SK-N-SH (cell line): ENCODE results near the gene MMADHC. TPM values are rescaled to one million over a fixed set of nuclear protein-coding genes. Genes with fewer than 3 reads are reported as not detected.

Experiments
- CTCF ChIA-PET: fragments of 300-600, 350-600 bp; formaldehyde crosslinking; extraction: SDS; loops from one replicate; lab custom pipeline; 2021; lab: Yijun Ruan, JAX
- POLR2A ChIA-PET: fragments of 350-600 bp; sonication (Branson Sonifier 250); formaldehyde crosslinking; extraction: SDS; loops from one replicate; lab custom pipeline; 2020; ENCODE audit warnings: antibody characterized with exemption, inconsistent platforms; lab: Yijun Ruan, JAX
- DNase-seq: peaks from one replicate; pipeline ENCODE4 v3.0.0; 2012
- H2AFZ ChIP-seq: fragments of 200-600 bp; sonication (generic); 2 replicates; pipeline ENCODE4 v1.8.1; 2016; ENCODE audit warnings: antibody characterized with exemption, mild to moderate bottlenecking, low read depth
- H3F3A ChIP-seq: fragments of 200-600 bp; sonication (generic); replicated peaks from 2 replicates; pipeline ENCODE3; 2016; ENCODE audit warnings: antibody characterized with exemption, mild to moderate bottlenecking; ENCODE audit not compliant: insufficient read depth
- H3K27ac ChIP-seq, 2 experiments: fragments of 200-500 bp in 1 of 2; fragments of 200-600 bp in 1 of 2; sonication (Bioruptor generic) in 1 of 2; sonication (generic), shearing (Covaris generic) in 1 of 2; 2 replicates each; pipeline versions ENCODE4 v1.5.1 to v1.6.1; 2014 to 2016; ENCODE audit warnings: low read depth in 2 of 2, inconsistent platforms in 1 of 2, low read length in 1 of 2, mild to moderate bottlenecking in 1 of 2, mixed read lengths in 1 of 2
- H3K27me3 ChIP-seq: fragments of 200-600 bp; sonication (generic), shearing (Covaris generic); 2 replicates; pipeline ENCODE4 v1.6.1; 2016; ENCODE audit warnings: mixed run types; ENCODE audit not compliant: insufficient read depth
- H3K36me3 ChIP-seq, 2 experiments: fragments of 200-500 bp in 1 of 2; fragments of 200-600 bp in 1 of 2; sonication (Bioruptor generic) in 1 of 2; sonication (generic) in 1 of 2; replicated peaks in 1 of 2; 2 replicates each; pipeline versions ENCODE3 to v1.5.1; 2014 to 2016; ENCODE audit warnings: low read length in 1 of 2, mild to moderate bottlenecking in 1 of 2; ENCODE audit not compliant: insufficient read depth in 2 of 2, control insufficient read depth in 1 of 2
- H3K4me1 ChIP-seq, 2 experiments: fragments of 200-500 bp in 1 of 2; fragments of 200-600 bp in 1 of 2; sonication (Bioruptor generic) in 1 of 2; sonication (generic), shearing (Covaris generic) in 1 of 2; 2 replicates each; pipeline versions ENCODE4 v1.5.1 to v1.6.1; 2014 to 2016; ENCODE audit warnings: low read depth in 1 of 2, low read length in 1 of 2, mixed run types in 1 of 2; ENCODE audit not compliant: insufficient read depth in 2 of 2, control insufficient read depth in 1 of 2
- H3K4me2 ChIP-seq: fragments of 200-600 bp; sonication (generic), shearing (Covaris generic); 2 replicates; pipeline ENCODE4 v1.6.1; 2017; ENCODE audit warnings: mixed run types
- H3K4me3 ChIP-seq, 2 experiments: fragments of 200-500 bp in 1 of 2; fragments of 200-600 bp in 1 of 2; sonication (Bioruptor generic) in 1 of 2; sonication (generic), shearing (Covaris generic) in 1 of 2; 2 replicates each; pipeline versions ENCODE4 v1.5.1 to v1.8.1; 2014 to 2016; ENCODE audit warnings: low read depth in 2 of 2, inconsistent platforms in 1 of 2, low read length in 1 of 2, mild to moderate bottlenecking in 1 of 2, mixed read lengths in 1 of 2, moderate library complexity in 1 of 2
- H3K79me2 ChIP-seq: fragments of 200-600 bp; sonication (generic); 2 replicates; pipeline ENCODE4 v1.8.1; 2017; ENCODE audit warnings: mild to moderate bottlenecking; ENCODE audit not compliant: insufficient read depth
- H3K9ac ChIP-seq: fragments of 200-600 bp; sonication (generic); 2 replicates; pipeline ENCODE4 v1.6.1; 2017; ENCODE audit warnings: mixed run types
- H3K9me2 ChIP-seq: fragments of 200-600 bp; sonication (generic); 2 replicates; pipeline ENCODE4 v1.6.1; 2017; ENCODE audit warnings: mixed run types
- H3K9me3 ChIP-seq: fragments of 200-600 bp; sonication (generic); 2 replicates; pipeline ENCODE4 v1.6.1; 2017; ENCODE audit warnings: mixed run types, mild to moderate bottlenecking, moderate library complexity
- H4K20me1 ChIP-seq: fragments of 200-600 bp; sonication (generic); 2 replicates; pipeline ENCODE4 v1.6.1; 2017; ENCODE audit warnings: mild to moderate bottlenecking, mixed run types; ENCODE audit not compliant: insufficient read depth
- EP300 ChIP-seq, 2 experiments: IDR thresholded peaks; 2 replicates each; pipeline versions ENCODE4 v1.4.0 to v1.6.1; 2012; ENCODE audit warnings: borderline replicate concordance in 1 of 2, low read depth in 1 of 2, low read length in 1 of 2
- EZH2phosphoT487 ChIP-seq: fragments of 200-600 bp; sonication (generic); IDR thresholded peaks from 2 replicates; pipeline ENCODE4 v1.6.1; 2017; ENCODE audit warnings: low read depth, mixed run types, mild to moderate bottlenecking, antibody characterized with exemption, moderate library complexity, borderline replicate concordance
- FOXM1 ChIP-seq: IDR thresholded peaks from 2 replicates; pipeline ENCODE4 v1.4.0; 2012; ENCODE audit warnings: low read depth, mild to moderate bottlenecking
- JUND ChIP-seq: IDR thresholded peaks from 2 replicates; pipeline ENCODE4 v1.4.0; 2012
- MEF2A ChIP-seq: IDR thresholded peaks from 2 replicates; pipeline ENCODE4 v1.4.0; 2012; ENCODE audit warnings: low read depth, borderline replicate concordance
- NRF1 ChIP-seq: IDR thresholded peaks from 2 replicates; pipeline ENCODE4 v1.6.1; 2012; ENCODE audit warnings: low read depth, mild to moderate bottlenecking, low read length
- PBX3 ChIP-seq: IDR thresholded peaks from 2 replicates; pipeline ENCODE4; 2012
- POLR2AphosphoS5 ChIP-seq: IDR thresholded peaks from 2 replicates; pipeline ENCODE4 v1.6.1; 2012; ENCODE audit warnings: low read depth, low read length
- RAD21 ChIP-seq: IDR thresholded peaks from 2 replicates; pipeline ENCODE4 v1.6.1; 2012; ENCODE audit warnings: mild to moderate bottlenecking, low read length
- RFX5 ChIP-seq: IDR thresholded peaks from 2 replicates; pipeline ENCODE4 v1.6.1; 2012; ENCODE audit warnings: mild to moderate bottlenecking, improper control_type of control experiment, low read length
- RXRA ChIP-seq: IDR thresholded peaks from 2 replicates; pipeline ENCODE4 v1.4.0; 2012; ENCODE audit warnings: low read depth, mild to moderate bottlenecking, borderline replicate concordance
- SIN3A ChIP-seq: IDR thresholded peaks from 2 replicates; pipeline ENCODE4 v1.6.1; 2012; ENCODE audit warnings: low read depth, mild to moderate bottlenecking, low read length, moderate library complexity, borderline replicate concordance
- SMC3 ChIP-seq: IDR thresholded peaks from 2 replicates; pipeline ENCODE4 v1.6.1; 2012; ENCODE audit warnings: low read depth, low read length, improper control_type of control experiment
- TEAD4 ChIP-seq: IDR thresholded peaks from 2 replicates; pipeline ENCODE4 v1.4.0; 2012; ENCODE audit warnings: mild to moderate bottlenecking, borderline replicate concordance; ENCODE audit not compliant: insufficient read depth
- USF1 ChIP-seq: IDR thresholded peaks from 2 replicates; pipeline ENCODE4 v1.4.0; 2012; ENCODE audit warnings: low read depth, borderline replicate concordance
- ZBTB33 ChIP-seq: IDR thresholded peaks from 2 replicates; pipeline ENCODE4 v1.4.0; 2012; ENCODE audit warnings: low read depth, borderline replicate concordance
- polyA plus RNA-seq, 3 experiments: library from polyadenylated mRNA; depleted of rRNA; stranded (reverse); fragments of >200 nt; gene quantifications; 2 replicates each; pipeline ENCODE4 v1.2.3, GENCODE V29; 2012

Gene MMADHC
- polyA plus RNA-seq, 1 of the 3 experiments (the other 2 are of a cell fraction): 40.4 TPM

DNA sequence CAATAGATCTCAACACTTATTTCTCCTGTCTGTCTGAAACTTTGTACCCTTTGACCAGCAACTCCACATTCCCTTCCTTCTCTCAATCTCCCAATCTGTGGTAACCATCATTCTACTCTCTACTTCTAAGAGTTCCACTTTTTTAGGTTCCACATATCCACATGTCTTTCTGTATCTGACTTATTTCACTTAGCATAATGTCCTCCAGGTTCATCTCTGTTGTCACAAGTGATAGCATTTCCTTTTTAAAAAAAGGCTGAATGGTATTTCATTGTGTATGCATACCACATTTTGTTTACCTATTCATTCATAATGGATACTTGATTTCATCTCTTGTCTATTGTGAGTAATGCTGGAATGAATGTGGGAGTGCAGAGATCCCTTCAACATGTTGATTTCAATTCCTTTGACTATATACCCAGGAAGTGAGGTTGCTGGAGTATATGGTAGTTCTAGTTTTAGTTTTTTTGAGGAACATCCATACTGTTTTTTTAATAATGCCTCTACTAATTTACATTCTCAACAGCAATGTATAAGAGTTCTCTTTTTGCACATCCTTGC is 18.8 kb upstream of the MMADHC start:
- TF ChIP-seq ZBTB33 (no peak), POLR2AphosphoS5 (no peak), PBX3 (peak; percentile 26; the same call in 1 of the 2 replicates), SIN3A (no peak), RAD21 (no peak), FOXM1 (no peak), NRF1 (no peak), SMC3 (no peak), EP300 (IDR thresholded peaks at IDR 0.05; ENCODE audit: borderline replicate concordance in 1 of 2, low read depth in 1 of 2, low read length in 1 of 2) (no peak), TEAD4 (no peak), MEF2A (no peak), JUND (0 out of 2 replicates have a peak, but pooled peaks have one; percentile 5), RXRA (no peak), USF1 (no peak), EZH2phosphoT487 (no peak), RFX5 (no peak)
- ChIA-PET POLR2A (no interaction called here), CTCF (no interaction called here)
- Histone ChIP-seq H3K4me3 (no peak overlapping the region), H3K9ac (no peak overlapping the region), H3K27me3 (no peaks in the 10 kb centered on the region), H3K9me2 (no peaks in the 10 kb centered on the region), H3K27ac (no peak overlapping the region), H3K36me3 (no peaks in the 10 kb centered on the region), H3K4me1 (peaks cover 0 to 6% of the 10 kb centered on the region in 2 experiments; a peak in 2 of 4 replicates), H3K4me2 (no peak overlapping the region), H3F3A (no peaks in the 10 kb centered on the region), H3K79me2 (no peaks in the 10 kb centered on the region), H4K20me1 (no peaks in the 10 kb centered on the region), H3K9me3 (0 out of 2 replicates have a peak, but pooled peaks cover 5% of the 10 kb centered on the region), H2AFZ (no peak overlapping the region)
- DNase-seq: no peak
